Urothelium cell line (cell line): Measurements from ENCODE around the gene RNF128.

Experiments used
- DNase-seq: peaks from one replicate; pipeline ENCODE4 v3.0.0; 2011; ENCODE audit warnings: low spot score, mixed read lengths
- FAIRE-seq: peaks from 2 replicates; lab custom pipeline; 2011; peaks lifted over from hg19 to GRCh38; lab: Jason Lieb, UNC

RNF128 gene

GRCh38 chrX:106726485-106727437, at the start of gene RNF128:
Gene RNF128, plus strand, starts transcription at chrX:106726701. Its CDS starts 213 bp downstream, at chrX:106726914.
- DNase-seq (peak; percentile 40), FAIRE-seq (no peak)

- no peak for DNase-seq
- FAIRE-seq = no peak
These were observed 45.8 kb upstream of the RNF128 start for GRCh38 chrX:106680716-106681115.

- DNase-seq = no peak
- FAIRE-seq = no peak
These were observed 42.3 kb upstream of the RNF128 start for GRCh38 chrX:106684207-106684606.

GRCh38 chrX:106692425-106693065, 34.0 kb upstream of the RNF128 start:
- DNase-seq (no peak), FAIRE-seq (no peak)

GRCh38 chrX:106696502-106696901, 30.0 kb upstream of the RNF128 start:
- FAIRE-seq (no peak), DNase-seq (no peak)

GRCh38 chrX:106698693-106699092, 27.8 kb upstream of the RNF128 start:
- DNase-seq (peak; percentile 2), FAIRE-seq (no peak)

GRCh38 chrX:106702636-106703035, 23.9 kb upstream of the RNF128 start:
- no peak for FAIRE-seq
- DNase-seq = no peak

- no peak for DNase-seq
- FAIRE-seq = no peak
These were observed 20.0 kb upstream of the RNF128 start for GRCh38 chrX:106706466-106706865.

- FAIRE-seq (no peak), DNase-seq (peak; percentile 16)
These were observed 18.6 kb upstream of the RNF128 start for GRCh38 chrX:106707771-106708454.

- DNase-seq = no peak
- no peak for FAIRE-seq
These were observed 15.7 kb upstream of the RNF128 start for GRCh38 chrX:106710771-106711170.

- DNase-seq = no peak
- no peak for FAIRE-seq
These were observed 15.1 kb upstream of the RNF128 start for GRCh38 chrX:106711375-106711774.

GRCh38 chrX:106716004-106716403, 10.5 kb upstream of the RNF128 start:
- no peak for FAIRE-seq

GRCh38 chrX:106716463-106716862, 10.0 kb upstream of the RNF128 start:
- no peak for FAIRE-seq

More at GRCh38 chrX:106716004-106716403, 10.5 kb upstream of the RNF128 start:
- DNase-seq = no peak

GRCh38 chrX:106718709-106719108, 7.8 kb upstream of the RNF128 start:
- FAIRE-seq (no peak), DNase-seq (no peak)

More at GRCh38 chrX:106716463-106716862, 10.0 kb upstream of the RNF128 start:
- DNase-seq = no peak

- DNase-seq (peak; percentile 2), FAIRE-seq (no peak)
These were observed 570 bp upstream of the RNF128 start for GRCh38 chrX:106725931-106726330.

GRCh38 chrX:106728337-106728736, 1.8 kb downstream of the RNF128 start:
- DNase-seq (no peak), FAIRE-seq (no peak)

GRCh38 chrX:106730401-106730800, 3.9 kb downstream of the RNF128 start:
- no peak for DNase-seq
- FAIRE-seq = no peak

GRCh38 chrX:106731590-106731989, 5.1 kb downstream of the RNF128 start:
- DNase-seq = no peak
- no peak for FAIRE-seq

GRCh38 chrX:106734827-106735226, 8.3 kb downstream of the RNF128 start:
- no peak for FAIRE-seq
- DNase-seq = no peak

- no peak for FAIRE-seq
- DNase-seq = no peak
These were observed 13.8 kb downstream of the RNF128 start for GRCh38 chrX:106740193-106740780.

GRCh38 chrX:106742193-106742592, 15.7 kb downstream of the RNF128 start:
- FAIRE-seq = no peak
- no peak for DNase-seq
